CD1c-positive myeloid dendritic cell (primary cell): ENCODE measurements around the gene HTR2A.

Source experiments
- DNase-seq: peaks from one replicate; pipeline ENCODE4 v3.0.0-alpha.2; 2016; ENCODE audit errors: extremely low spot score

HTR2A gene

DNA sequence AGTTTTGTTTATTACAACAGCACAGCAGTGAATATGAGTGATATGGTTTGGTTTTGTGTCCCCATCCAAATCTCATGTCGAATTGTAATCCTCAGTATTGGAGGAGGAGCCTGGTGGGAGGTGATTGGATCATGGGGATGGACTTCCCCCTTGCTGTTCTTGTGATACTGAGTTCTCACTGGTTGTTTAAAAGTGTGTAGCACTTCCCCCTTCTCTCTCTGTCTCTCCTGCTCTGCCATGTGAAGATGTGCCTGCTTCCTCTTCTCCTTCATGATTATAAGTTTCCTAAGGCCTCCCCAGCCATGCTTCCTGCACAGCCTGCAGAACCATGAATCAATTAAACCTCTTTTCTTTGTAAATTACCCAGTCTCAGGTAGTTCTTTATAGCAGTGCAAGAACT, 91.9 kb downstream of the HTR2A start:
- DNase-seq, result peak; percentile 14

DNA sequence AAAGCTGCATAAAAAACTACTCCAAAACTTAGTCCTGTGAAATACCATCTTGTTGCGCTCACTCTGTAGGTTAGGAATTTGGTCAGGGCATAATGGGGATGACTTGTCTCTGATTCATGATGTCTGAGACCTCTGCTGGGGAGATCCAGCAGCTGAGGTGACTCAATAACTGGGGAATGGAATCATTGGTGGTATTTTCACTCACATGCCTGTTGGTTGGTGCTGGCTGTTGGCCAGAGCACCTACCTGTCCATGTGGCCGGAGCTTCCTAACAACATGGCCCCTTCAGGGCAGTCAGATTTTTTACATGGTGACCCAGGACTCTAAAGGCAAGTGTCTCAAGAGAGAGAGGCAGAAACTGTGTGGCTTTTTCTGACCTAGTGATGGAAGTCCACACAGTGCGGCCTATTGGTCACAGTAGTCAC, 92.5 kb downstream of the HTR2A start:
- DNase-seq, result no peak

DNA sequence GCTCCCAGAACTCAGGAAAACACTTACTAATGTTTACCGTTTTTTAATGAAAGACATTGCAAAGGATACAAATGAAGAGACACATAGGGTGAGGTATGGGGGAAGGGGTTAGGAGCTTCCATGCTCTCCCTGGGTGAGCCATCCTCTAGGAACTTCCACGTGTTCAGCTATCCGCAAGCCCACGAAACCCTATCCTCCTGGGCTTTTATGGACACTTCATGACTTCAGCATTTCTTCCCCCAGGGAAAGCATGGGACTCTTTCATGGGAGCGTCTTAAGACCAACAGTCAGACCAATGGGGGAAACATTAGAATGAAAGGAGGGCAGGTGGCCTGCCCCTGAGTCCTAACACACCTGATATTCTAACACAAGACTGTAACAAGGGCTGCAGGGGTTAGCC, 93.3 kb downstream of the HTR2A start:
- no peak for DNase-seq

DNA sequence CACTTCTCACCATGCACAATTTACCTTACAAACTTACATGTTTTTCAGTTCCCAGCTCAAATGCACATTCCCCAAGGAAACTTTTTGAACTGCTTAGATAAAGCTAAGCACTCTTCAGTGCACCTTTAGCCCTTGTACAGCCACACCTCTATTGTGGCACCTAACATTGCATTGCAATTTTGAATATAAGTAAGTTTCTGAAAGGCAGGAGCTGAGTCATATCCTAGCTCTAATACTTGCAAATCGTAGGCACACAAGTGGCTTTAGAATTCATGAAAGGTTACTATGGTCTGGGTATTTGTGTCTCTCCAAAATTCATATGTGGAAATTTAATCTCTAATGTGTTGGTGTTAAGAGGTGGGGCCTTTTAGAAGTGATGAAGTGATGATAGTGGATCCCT, 95.0 kb downstream of the HTR2A start:
- no peak for DNase-seq

DNA sequence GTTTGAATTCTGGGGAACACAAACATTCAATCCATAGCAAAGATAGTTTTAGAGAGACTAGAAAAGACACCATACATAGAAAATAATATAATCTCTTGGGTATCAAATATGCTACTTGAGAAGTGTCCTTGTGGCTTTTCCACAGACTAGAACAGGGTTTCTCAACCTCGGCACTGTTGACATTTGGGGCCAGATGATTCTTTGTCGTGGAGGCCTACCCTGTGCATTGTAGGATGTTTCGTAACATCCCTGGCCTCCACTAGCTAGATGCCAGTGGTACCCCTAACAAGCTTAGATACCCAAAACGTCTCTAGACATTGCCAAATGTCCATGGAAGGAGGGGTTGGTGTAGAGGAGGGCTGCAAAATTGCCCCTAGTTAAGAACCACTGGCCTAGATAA, 97.7 kb downstream of the HTR2A start:
- no peak for DNase-seq

DNA sequence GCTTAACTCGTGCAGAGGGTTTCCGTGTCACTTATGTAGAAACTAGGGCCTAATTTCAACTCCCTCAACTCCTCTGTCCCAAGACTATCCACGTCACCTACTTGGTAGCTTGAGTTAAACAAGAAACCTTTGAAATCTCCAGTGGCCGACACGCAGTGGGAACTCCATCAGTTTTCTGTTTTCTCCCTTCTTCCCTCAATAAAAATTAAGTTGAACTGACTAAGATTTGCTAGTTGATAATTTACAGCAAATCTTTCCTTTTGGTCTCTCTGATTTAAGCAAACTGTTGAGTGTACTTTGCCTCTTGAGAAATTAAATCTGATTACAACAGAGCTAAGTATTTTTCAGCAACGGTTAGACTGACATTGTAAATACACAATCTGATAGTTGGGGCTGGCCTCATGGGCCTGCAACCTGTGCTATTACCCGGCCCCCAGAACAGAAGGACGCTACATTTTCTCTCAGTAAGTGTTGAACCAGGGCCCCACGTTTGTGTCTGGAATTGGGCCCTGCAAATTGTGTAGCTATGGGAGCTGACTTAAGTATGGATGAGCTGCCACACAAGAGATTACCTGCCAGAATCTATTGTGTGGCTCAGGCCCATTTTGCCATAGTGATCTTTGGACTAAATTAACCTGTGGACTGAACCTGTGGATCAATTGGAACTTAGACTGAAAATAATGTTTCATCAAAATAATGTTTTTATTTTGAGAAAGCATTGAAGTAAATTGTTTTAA, 99.2 kb downstream of the HTR2A start:
- no peak for DNase-seq

DNA sequence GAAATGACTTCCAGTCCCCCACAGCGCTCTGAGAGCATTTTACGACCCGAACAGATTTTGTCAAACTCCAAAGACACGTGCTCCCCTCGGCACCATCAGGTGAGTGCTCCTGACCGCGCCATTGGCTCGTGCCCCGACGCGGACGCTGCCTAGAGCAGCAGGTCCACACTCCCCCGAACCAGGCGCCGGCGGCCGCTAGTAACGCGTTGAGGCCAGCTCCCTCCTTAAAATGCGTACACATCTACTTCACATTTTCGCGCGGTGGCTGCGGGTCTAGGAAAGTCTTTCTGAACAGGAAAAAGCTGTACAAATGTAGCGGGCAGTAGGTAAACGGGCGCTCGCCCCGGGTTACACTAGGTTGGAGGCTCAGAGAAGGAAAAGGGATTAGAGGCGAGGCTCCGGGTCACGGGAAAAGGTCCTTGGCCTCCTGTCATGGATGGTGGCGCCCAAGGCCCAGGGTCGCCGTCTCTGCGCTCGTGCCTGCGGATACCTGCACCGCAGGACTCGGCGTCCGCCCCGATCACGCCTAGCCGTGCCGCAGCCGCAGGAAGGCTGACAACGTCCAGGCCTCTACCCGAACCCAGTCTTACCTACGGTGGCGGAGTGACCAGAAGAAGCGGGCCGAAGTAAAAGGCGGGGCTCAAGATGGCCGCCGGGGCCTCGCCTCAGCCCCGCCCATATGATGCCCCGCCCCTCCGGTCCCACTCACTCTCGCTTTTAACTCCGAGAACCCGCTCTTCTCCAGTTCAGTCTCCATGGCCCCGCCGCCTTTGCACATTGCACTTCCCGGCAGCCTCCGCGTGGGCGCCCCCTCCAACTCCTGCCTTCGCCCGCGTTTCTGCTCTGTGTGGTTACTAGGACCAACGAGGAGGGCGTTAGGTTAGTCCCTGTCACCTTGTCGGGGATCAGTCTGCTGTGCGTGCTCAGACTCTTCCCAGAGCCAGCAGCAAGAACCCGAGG, 100.1 kb downstream of the HTR2A start, which contains the start of gene ESD:
Gene ESD (minus strand): TSS at position 647 of the 960 bp plus-strand sequence. CDS start 5,748 bp downstream, outside the sequence.
- peak; percentile 94 for DNase-seq

DNA sequence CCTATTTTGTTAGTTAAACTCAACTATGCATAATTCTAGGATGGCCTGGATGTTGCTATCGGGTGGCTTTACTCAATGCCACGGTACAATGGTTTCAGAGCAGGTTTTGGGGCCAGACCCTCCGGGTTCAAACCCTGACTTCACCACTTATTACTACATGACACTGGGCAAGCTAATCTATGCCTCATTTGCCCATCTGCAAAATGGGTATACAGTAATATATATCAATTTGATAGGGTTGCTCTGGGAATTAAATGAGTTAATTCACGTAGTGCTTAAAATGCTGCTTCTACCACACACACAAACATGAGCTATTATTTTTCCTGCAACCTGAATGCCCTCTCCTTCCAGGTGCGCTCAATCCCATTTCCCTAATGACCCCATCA, 100.7 kb downstream of the HTR2A start:
- DNase-seq, result no peak

DNA sequence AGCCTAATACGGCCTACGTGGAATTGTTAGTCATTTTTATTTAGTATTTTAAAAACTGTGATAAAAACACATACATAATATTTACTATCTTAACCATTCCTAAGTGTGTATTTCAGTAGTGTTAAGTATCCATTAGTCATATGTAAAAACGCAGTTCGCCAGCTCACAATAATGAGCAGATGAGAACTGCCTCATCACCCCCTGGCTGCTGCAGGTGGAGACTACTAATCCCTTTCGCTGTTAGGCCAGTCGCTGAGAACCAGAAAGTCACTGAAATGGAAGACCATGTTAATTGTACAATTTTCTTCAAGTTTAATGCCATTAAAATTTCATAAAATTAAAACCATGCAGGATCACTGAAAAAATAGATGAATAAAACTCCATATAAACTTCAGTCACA, 101.5 kb downstream of the HTR2A start:
- DNase-seq, result no peak

DNA sequence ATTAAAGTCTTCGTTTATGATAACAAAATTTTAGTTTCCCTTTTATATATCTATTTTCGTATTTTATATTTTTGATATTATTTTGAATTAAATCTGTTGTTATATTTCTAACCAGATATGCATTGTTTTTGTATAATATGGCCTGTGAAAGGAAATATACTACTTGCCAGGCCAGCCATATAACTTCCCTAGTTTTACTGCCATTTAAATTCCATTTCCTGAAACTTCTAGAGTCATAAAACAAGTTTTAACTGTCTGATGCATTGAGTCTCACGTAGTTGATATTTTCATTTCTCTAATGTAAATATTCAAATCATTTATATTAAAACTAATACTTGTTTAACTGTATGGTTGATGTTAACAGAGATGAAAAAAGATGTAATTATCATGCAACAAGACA, 113.3 kb downstream of the HTR2A start:
- no peak for DNase-seq

DNA sequence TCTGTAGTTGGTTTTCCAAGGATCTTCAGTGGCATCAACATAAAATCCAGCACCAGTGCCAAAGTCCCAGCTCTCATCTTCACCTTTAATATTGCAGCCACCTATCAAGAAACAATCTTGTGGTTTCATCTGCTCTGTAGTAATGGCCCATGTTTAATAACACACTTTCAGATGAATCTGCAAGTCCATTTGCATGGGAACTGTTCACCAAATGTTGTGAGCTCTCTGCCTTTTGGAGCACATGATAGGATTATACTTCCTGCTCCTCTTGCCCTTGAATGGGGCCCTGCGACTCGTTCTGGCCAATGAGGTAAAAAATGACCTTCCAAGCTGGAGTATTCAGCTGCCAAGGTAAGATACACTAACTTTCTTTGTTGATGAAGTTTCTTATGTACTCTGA, 114.2 kb downstream of the HTR2A start:
- no peak for DNase-seq

DNA sequence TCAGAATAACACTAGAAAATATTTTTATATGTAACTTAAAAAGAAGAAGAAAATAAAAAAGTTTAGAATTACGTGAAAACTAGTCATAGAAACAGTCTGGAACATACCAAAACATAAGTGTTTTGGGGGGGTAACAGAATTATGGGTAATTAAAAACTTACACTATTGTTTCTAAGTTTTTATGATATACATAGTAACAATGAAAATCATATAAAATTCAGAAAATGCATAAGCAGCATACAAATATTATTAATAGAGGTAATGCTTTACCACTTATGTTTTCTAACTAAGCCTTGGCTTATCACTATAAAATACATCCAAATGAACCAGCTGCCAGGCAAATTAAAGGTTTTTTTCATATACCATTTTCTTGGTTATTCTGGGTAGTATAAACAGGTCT, 114.8 kb downstream of the HTR2A start:
- no peak for DNase-seq
